ENCODE measurements around the gene CCL15. TPM values are rescaled to one million over a fixed set of nuclear protein-coding genes. Genes with fewer than 3 reads are reported as not detected.

The CCL15 gene
- total RNA-seq, 1 experiment from 2014 or later = not detected

GRCh38 chr17:35977509-35977908 is 23.8 kb downstream of the CCL15 start:
- no peak for DNase-seq
- Histone ChIP-seq H3K4me3 (no peak overlapping the region), H3K9me3 (replicated peaks) (no peaks in the 10 kb centered on the region), H3K4me1 (no peaks in the 10 kb centered on the region), H3K27me3 (peaks cover 21% of the 10 kb centered on the region; the same call in 1 of the 2 replicates), H3K36me3 (no peaks in the 10 kb centered on the region), H3K27ac (no peak overlapping the region)

GRCh38 chr17:35973333-35974260 is 27.8 kb downstream of the CCL15 start:
- no peak for DNase-seq

GRCh38 chr17:35972945-35973332 is 28.4 kb downstream of the CCL15 start:
- Histone ChIP-seq H3K27me3 (peaks cover 26% of the 10 kb centered on the region), H3K4me1 (no peaks in the 10 kb centered on the region), H3K27ac (no peak overlapping the region), H3K36me3 (no peaks in the 10 kb centered on the region), H3K9me3 (replicated peaks) (no peaks in the 10 kb centered on the region), H3K4me3 (no peak overlapping the region)
- DNase-seq = no peak

More at GRCh38 chr17:35973333-35974260, 27.8 kb downstream of the CCL15 start:
- H3K27ac ChIP-seq = no peak overlapping the region
- peaks cover 26% of the 10 kb centered on the region for H3K27me3 ChIP-seq
- no peaks in the 10 kb centered on the region for H3K4me1 ChIP-seq
- H3K4me3 ChIP-seq = no peak overlapping the region
- H3K9me3 ChIP-seq (replicated peaks) = no peaks in the 10 kb centered on the region
- no peaks in the 10 kb centered on the region for H3K36me3 ChIP-seq

- Histone ChIP-seq H3K27me3 (peaks cover 26% of the 10 kb centered on the region), H3K4me3 (no peak overlapping the region), H3K36me3 (no peaks in the 10 kb centered on the region), H3K9me3 (replicated peaks) (no peaks in the 10 kb centered on the region), H3K4me1 (no peaks in the 10 kb centered on the region), H3K27ac (no peak overlapping the region)
- DNase-seq = no peak
Observed at GRCh38 chr17:35972535-35972934, 28.8 kb downstream of the CCL15 start.

GRCh38 chr17:35972066-35972465 is 29.3 kb downstream of the CCL15 start:
- H3K27ac ChIP-seq = no peak overlapping the region
- no peaks in the 10 kb centered on the region for H3K36me3 ChIP-seq

GRCh38 chr17:35969558-35970380 is 31.6 kb downstream of the CCL15 start:
- DNase-seq = peak; percentile 63 to 86
- Histone ChIP-seq H3K4me1 (no peaks in the 10 kb centered on the region), H3K9me3 (replicated peaks) (no peaks in the 10 kb centered on the region), H3K36me3 (no peaks in the 10 kb centered on the region), H3K4me3 (no peak overlapping the region), H3K27me3 (peaks cover 38% of the 10 kb centered on the region), H3K27ac (no peak overlapping the region)

More at GRCh38 chr17:35972066-35972465, 29.3 kb downstream of the CCL15 start:
- Histone ChIP-seq H3K4me3 (no peak overlapping the region), H3K4me1 (no peaks in the 10 kb centered on the region), H3K9me3 (replicated peaks) (no peaks in the 10 kb centered on the region), H3K27me3 (peaks cover 29% of the 10 kb centered on the region)
- no peak for DNase-seq

- no peak for DNase-seq
- no peaks in the 10 kb centered on the region for H3K9me3 ChIP-seq (replicated peaks)
- no peaks in the 10 kb centered on the region for H3K4me1 ChIP-seq
- H3K27me3 ChIP-seq = peaks cover 37% of the 10 kb centered on the region
- H3K36me3 ChIP-seq = no peaks in the 10 kb centered on the region
- no peak overlapping the region for H3K4me3 ChIP-seq
- no peak overlapping the region for H3K27ac ChIP-seq
Observed at GRCh38 chr17:35968520-35969054, 32.8 kb downstream of the CCL15 start.

- Histone ChIP-seq H3K4me3 (no peak overlapping the region), H3K4me1 (no peaks in the 10 kb centered on the region), H3K27me3 (peaks cover 15% of the 10 kb centered on the region), H3K27ac (no peak overlapping the region), H3K36me3 (no peaks in the 10 kb centered on the region), H3K9me3 (replicated peaks) (no peaks in the 10 kb centered on the region)
- DNase-seq = no peak
Observed at GRCh38 chr17:35965272-35965671, 36.1 kb downstream of the CCL15 start.

GRCh38 chr17:35963663-35964062 is 37.7 kb downstream of the CCL15 start:
- Histone ChIP-seq H3K4me3 (no peak overlapping the region), H3K9me3 (replicated peaks) (no peaks in the 10 kb centered on the region), H3K27me3 (peaks cover 15% of the 10 kb centered on the region), H3K36me3 (no peaks in the 10 kb centered on the region), H3K27ac (no peak overlapping the region), H3K4me1 (no peaks in the 10 kb centered on the region)
- DNase-seq = no peak

GRCh38 chr17:35953720-35954119 is 47.6 kb downstream of the CCL15 start:
- no peaks in the 10 kb centered on the region for H3K9me3 ChIP-seq (replicated peaks)
- peaks cover 26% of the 10 kb centered on the region; the same call in 1 of the 2 replicates for H3K27me3 ChIP-seq
- H3K36me3 ChIP-seq = no peaks in the 10 kb centered on the region
- no peak overlapping the region for H3K27ac ChIP-seq
- no peak overlapping the region for H3K4me3 ChIP-seq
- DNase-seq = no peak
- H3K4me1 ChIP-seq = no peaks in the 10 kb centered on the region

- no peak for DNase-seq
- Histone ChIP-seq H3K4me1 (0 out of 2 replicates have a peak, but pooled peaks cover 2% of the 10 kb centered on the region), H3K36me3 (no peaks in the 10 kb centered on the region), H3K9me3 (replicated peaks) (no peaks in the 10 kb centered on the region), H3K27ac (no peak overlapping the region), H3K27me3 (peaks cover 21% of the 10 kb centered on the region; the same call in 1 of the 2 replicates), H3K4me3 (no peak overlapping the region)
Observed at GRCh38 chr17:35949401-35949800, 52.0 kb downstream of the CCL15 start.

GRCh38 chr17:35948092-35948491 is 53.3 kb downstream of the CCL15 start:
- Histone ChIP-seq H3K36me3 (no peaks in the 10 kb centered on the region), H3K27me3 (peaks cover 14% of the 10 kb centered on the region; the same call in 1 of the 2 replicates), H3K4me3 (no peak overlapping the region), H3K9me3 (replicated peaks) (no peaks in the 10 kb centered on the region), H3K27ac (no peak overlapping the region), H3K4me1 (0 out of 2 replicates have a peak, but pooled peaks cover 2% of the 10 kb centered on the region)
- no peak for DNase-seq
